DMS153 treated with DMSO at 0.1 percent for 48 hours (cell line): ENCODE results near the gene AHI1.
"Not testable (repeated sequence)": the region's sequence is repeated elsewhere in the genome, so short reads cannot be mapped to it uniquely, and the experiment has no call there.

Source experiments
- DNase-seq: peaks from one replicate; lab custom pipeline; 2025; ENCODE audit not compliant: unreplicated experiment; lab: John Stamatoyannopoulos, UW

AHI1 gene

DNA sequence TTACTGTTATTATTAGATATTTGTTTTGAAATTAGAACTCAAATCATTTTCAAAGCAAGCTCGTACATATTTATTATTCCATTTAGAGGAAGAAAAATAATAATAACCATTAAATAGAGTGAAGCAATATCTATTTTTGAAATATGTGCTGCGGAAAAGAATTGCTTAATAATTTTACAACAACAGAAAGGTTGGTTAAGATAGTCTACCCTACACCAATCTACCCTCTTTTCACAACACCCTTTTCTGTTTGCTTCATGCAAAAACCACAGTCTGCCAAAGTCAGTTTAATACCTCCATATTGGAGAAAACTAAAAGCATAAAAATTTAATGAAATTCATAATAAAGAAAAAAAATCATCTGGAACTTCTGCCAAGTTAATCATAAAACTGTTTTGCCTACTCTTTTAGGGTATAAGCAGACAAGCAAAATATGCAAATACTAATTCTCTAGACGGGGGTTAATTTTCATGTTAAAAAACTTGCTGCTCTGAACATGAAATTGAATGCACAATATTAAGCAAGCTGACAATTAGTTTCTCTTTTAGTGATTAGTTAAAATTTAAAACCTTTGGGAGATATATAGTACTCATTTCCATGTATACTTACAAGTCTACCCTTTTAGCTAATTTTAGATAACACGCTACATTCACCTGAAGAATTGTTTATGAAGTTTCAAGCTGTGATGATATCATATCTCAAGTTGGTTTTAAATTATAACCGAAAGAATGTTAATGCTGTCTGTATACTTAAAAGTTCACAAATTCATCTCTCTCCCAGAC lies 100.2 kb downstream of the AHI1 start:
- no peak for DNase-seq

DNA sequence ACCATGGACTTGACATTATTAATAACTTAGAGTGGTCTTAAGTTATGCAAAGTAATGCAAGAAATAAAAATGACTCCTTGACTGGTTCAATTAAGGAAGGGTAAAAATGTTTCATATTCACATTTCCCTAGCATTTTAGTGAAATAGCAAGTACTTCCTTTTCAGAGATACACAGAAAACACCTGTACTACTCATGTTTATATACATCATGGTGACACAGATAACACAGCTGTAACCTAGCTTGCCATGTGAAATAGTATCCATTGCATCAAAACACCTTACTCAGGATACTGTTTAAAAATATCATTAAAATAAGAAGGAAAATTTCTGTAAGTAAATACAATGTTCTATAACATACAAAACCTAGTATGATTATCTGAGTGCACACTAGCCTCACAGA lies 102.4 kb downstream of the AHI1 start:
- no peak for DNase-seq

DNA sequence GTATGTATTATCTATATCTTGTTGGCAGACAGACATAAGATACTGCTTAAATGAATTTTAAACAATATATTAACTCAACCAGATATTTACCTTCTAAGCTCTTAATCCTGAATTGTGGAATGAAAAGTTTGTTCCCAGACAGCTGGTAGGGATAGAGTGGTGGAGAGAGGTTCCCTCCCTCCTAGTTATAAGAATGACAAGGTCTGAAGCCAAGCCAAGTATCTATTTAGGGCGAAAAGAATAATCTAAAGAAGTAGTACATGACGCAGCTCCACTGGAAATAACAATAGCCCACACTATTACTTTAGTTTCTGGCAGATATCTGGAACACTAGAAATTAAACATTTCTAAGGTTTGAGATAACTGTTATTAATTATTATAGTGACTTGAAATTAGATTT lies 104.3 kb downstream of the AHI1 start:
- DNase-seq, result no peak

DNA sequence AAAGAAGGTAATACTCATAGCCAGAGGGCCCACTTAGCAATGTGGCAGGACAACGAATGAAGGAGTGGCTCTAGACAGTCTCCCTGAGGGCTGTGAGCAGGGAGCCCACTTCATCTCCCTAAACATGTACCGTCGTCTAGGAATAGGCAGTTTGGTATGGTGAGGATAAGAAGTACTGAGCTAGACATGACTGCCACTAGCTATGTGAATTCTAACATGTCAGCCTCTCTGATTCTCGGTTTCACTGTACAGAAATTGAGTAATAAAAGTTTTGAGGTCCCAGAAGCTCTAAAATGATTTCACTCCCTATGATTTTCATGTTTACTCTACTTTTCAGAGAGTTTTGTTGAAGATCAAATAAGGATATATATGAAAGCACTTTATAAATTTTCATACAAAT lies 107.1 kb downstream of the AHI1 start:
- DNase-seq, result no peak

DNA sequence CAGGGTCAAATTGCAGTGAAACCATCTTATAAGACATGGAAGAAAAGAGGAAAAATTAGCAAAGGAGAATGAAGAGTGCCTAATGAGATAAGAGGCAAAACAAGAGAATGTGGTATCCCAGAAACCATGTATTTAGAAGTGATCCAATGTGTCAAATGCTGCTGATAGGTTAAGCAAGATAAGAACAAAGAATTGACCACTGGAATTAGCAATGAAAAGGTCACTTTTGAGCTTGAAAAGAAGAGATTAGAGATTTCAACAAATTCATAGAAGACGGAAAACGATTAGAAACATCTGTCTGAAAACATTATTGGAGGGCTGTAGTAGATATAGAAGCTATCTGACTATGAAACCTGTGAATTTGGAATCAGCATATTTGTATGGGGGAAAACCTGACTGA lies 112.2 kb downstream of the AHI1 start:
- DNase-seq, result no peak

DNA sequence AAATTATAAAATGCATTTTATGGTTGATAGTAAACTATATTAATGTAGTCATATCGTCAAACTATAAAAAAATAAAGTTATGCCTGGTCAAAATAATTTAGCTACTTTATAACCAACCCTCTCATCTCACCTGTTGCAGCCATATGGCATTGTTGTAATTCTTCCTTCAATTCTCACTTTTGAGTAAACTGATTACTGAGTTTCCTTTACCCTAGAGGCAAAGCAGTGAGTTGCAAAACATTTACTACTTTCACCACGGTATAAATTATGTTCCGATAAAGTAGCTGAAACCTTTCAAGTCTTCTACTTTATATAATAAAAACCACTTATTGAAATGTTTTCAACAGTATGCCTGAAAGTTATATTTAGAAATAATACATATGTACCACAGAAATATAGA lies 113.8 kb downstream of the AHI1 start:
- DNase-seq, result no peak

DNA sequence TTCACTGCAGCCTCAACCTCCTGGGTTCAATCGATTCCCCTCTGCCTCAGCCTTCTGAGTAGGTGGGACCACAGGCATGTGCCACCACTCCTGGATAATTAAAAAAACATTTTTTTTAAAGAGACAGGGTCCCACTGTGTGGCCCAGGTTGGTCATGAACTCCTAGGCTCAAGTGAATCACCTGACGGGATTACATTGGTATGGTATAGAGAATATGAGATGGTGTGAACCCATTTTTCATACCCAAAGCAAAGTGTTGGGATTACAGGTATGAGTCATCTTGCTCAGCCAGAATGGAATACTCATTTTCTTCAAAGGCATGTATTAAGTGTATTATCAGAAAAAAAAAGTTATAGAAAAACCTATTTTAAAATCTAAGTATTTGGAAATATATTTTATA lies 114.2 kb downstream of the AHI1 start:
- no peak for DNase-seq

DNA sequence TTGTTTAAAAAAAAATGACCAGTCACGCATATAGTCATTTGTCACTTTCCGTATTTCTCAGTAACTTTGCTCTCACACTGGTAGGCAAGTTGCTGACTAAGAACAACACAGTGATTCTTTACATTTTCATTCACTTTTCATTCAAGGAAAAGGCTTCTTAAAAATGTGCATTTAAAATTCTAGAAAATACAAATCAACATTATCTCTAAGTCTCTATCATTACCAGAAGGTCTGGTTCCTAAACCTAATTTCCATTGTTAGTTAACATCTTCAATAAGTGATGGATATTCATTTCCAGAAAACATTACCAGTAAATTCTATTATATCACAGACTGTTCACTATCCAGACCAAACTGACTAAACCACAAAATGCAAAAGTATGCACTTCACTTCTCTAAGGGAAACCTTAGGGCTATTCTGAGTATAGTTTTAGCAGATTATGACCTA lies 115.3 kb downstream of the AHI1 start:
- DNase-seq, result no peak

DNA sequence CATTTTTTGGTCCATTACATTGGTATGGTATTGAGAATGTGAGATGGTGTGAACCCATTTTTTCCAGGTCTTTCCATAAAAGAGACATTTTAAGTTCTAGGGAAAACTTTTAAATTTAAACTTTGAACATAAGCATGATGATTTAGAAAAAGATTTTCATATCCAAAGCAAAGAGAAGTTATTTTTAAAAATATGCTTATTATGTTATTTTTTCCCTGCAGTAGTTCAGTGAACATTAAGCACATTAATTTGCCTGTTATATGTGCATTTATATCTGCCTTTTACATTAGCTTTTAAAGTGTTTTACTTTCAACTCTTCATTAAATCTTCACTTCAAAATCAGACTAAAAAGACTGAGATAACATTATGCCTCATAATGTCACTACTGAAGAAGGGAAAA lies 116.7 kb downstream of the AHI1 start:
- DNase-seq, result no peak

DNA sequence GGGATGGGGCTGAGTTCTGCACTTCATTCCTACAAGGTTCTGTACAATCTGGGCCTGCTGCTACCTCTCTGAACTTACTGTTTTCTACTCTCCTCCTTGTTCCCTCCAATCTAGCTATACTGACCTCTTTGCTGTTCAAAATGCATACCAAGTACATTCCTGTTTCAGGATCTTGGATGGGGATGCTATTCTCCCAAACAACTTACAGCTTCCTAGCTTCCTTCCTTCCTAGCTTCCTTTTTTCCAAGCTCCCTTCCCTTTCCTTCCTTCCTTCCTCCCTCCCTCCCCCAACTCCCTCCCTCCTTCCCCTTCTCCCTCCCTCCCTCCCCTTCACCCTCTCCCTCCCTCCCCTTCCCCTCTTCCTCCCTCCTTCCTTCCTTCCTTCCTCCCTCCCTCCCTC lies 117.9 kb downstream of the AHI1 start:
- no peak for DNase-seq

DNA sequence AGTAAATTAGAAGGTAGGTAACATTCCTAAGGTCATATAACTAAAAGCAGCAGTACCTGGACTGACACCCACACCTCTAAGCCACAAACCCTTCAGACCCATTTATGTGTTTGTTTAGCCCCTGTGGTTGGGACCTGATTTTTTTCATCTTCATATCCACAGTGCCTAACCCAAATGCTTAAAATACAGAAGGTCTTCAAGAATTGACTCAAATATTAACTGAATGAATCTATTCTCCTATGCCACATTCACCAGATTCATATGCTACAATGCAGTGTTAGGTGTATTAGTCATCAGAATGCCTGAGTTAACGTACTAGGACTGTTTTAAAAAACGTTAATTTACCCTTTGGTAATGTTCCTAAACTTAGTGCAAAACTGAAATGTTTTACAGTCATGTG lies 124.8 kb downstream of the AHI1 start:
- no peak for DNase-seq

DNA sequence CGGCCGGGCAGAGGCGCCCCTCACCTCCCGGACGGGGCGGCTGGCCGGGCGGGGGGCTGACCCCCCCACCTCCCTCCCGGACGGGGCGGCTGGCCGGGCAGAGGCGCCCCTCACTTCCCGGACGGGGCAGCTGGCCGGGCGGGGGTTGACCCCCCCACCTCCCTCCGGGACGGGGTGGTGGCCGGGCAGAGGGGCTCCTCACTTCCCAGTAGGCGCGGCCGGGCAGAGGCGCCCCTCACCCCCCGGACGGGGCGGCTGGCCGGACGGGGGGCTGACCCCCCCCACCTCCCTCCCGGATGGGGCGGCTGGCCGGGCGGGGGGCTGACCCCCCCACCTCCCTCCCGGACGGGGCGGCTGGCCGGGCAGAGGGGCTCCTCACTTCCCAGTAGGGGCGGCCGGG lies 133.9 kb downstream of the AHI1 start:
- DNase-seq, result not testable (repeated sequence)

DNA sequence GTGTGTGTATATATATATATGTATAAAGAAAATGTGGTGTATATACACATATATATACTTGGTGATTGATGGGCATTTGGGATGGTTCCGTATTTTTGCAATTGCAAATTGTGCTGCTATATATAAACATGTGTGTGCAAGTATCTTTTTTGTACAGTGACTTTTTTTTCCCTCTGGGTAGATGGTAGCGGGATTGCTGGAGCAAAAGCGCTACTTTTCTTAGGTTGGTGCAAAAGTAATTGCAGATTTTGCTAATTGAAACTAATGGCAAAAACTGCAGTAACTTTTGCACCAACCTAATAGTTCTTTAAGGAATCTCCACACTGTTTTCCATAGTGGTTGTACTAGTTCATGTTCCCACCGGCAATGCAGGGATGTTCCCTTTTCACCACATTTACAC lies 135.4 kb downstream of the AHI1 start:
- DNase-seq, result no peak

DNA sequence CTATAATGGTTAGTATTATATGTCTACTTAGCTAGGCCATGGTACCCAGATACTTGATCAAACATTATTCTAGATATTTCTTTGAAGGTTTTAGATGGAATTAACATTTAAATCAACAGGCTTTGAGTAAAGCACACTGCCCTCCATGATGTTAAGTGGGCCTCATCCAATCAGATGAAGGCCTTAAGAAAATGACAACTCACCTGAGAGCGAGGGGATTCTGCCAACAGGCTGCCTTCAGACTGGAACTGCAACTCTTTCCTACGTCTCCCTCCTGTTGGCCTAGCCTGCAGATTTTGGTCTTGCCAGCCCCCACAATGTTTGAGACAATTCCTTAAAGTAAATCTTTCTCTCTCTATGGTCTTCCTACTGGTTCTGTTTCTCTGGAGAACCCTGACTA lies 137.3 kb downstream of the AHI1 start:
- no peak for DNase-seq

DNA sequence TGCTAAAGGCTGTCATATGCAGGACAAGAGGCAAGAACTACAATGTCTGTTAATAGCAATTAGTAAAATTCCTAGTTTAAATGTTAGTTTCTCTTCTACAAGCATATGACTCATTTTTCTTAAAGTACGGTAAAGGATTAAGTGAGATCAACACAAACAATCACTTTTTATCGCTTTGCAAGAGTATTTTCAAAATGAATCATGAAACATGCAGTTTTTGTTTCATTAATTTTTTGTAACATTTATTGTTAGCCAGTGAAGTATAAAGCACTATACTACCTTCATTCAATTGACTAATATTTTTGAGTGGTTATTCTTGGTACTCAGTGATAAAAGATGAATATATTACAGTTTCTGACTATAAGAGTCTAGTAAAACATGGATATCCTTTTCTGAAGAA lies 138.6 kb downstream of the AHI1 start:
- DNase-seq, result no peak

DNA sequence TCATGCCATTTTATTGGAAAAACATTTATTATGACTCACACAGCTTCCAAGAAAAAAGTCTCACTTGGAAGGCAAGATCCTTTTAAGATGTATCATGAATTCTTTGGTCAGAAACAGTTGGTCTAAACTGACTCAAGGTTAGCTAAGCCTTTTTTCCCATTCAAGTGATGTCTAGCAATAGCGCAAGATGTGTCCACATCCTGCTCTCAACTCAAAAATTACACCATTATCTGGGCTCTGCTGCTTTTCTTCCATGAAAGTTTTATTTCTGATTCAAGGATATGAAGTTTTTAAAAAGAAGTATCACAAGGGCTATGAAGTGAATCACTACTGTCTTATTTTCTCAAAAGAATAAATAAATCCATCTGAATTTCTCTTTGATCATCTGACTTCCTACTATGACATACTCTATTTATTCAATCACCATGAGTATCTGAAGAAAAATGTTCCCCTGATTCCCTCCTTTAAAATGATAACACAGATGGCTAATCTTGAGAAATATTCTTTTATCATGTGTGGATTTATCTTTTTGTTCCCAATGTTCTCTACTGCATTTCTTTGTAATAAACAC lies 139.2 kb downstream of the AHI1 start:
- DNase-seq, result no peak

DNA sequence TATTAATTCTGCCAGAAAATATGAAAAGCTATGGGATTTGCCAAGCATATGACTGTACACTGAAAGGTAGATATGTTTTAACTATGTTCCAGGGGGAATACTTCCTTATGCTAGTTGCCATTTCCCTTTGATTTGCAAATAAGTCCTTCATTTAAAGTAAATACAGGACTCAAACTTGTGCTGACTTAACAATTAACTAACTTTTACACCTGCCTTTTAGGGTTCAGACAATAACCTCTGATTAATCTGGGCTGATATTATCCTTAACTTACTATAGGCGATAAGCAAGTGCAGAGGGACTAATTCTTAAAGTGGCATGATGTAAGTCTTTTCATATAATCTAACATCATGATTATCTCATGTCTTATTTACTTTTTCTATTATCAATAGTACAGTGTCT lies 143.1 kb downstream of the AHI1 start:
- DNase-seq, result no peak

DNA sequence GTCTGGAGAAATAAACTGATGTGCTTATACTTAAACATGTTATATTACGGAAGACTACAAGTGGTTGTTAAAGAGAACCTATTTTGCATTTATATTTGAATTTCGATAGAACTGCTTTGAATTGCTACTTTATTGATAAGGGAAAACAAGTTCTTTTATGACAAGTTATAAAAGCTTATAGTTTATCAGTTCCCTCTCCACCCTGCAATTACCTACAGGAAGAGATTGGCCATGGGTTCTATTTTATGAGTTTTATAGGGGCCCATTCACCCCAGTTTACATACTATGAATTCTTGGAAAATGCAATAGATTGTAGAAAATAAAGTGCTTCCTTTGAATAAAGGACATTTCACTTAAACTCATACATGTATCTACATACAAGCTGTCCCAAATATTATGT lies 144.4 kb downstream of the AHI1 start:
- DNase-seq, result no peak

DNA sequence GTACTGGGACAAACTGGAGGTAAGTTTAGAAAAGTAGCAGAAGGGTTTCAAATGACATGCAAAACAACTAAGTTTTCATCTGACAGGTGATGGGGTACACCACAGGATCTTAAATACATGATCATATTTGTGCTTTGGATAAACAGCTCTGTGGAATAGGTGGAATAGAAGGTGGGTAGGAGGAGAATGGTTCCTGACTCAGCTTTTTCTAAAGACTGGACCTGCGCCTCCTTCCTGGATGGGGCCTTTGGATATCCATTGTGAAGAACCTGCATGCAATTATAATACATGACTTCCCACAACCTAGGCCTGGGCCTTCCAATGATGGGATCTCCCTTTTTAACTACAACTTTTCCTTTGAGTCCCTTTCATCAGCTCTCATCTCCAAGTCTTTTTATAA lies 145.9 kb downstream of the AHI1 start:
- no peak for DNase-seq

DNA sequence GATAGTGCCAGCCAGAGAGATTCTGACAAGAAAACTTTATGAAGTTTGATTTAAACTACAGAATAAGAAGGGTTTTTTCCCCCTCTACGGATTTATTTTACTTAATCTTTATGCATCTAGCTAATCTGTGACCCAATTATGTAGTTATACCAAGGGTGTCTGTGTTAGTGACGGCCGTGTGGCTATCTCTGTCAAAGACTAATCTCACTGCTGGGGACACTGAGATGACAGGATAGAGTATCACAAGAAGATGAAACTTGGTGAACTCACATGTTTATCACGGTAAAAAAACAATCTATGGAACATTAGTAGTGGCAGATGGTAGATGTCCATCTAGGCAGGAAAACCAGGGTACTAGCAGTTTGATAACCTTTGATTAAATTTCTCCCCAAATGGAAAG lies 149.7 kb downstream of the AHI1 start:
- no peak for DNase-seq

DNA sequence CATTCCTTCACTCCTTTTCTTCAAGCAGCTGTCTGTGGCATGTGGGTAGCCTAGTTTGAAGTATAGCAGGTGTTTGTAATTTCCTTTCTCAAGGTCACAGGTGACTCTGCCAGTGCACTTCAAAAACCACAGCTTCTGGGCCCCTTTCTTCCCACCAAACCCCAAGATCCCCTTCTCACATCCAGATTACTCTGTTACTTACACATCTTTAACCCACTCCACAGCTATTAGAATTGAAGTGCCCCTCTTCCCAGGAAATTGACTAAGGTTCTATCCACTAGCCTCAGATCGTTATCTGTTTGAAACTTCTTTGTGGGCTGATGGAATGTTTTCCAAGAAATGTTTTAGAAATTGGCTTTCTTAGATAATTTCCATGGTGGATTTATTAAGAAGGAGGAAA lies 150.8 kb downstream of the AHI1 start:
- DNase-seq, result no peak

DNA sequence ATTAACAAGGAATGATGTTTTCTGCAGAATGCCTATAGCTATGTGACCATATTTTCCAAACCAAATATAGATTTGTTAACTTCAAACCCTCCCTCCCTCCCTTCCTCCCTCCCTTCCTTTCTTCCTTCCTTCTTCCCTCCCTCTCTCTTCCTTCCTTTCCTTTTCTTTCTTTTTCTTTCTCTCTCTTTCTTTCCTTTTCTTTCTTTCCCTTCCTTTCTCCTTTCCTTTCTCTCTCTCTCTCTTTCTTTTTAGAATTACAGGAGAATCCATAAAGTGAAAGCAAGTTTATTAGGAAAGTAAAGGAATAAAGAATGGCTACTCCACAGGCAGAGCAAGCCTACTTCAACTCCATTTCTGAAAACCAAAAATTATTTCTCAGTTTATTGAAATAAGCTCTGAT lies 153.0 kb downstream of the AHI1 start:
- DNase-seq, result no peak

DNA sequence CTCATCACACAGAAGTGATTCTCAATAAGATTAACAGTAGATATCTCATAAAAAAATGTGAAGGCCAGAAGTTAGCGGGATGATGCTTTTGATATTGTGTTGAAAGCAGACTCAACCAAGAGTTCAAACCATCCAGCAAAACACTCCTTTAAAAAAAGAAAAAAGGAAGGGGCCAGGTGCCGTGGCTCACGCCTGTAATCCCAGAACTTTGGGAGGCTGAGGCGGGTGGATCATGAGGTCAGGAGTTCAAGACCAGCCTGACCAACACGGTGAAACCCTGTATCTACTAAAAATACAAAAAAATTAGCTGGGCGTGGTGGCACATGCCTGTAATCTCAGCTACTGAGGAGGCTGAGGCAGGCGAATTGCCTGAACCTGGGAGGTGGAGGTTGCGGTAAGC lies 157.6 kb downstream of the AHI1 start:
- not testable (repeated sequence) for DNase-seq
